Measurements from ENCODE around the gene ATG16L1.
A peak's percentile ranks its signal among the peaks of the same experiment; 100 is the strongest.

The ATG16L1 gene

GRCh38 chr2:233251306-233252116 lies at the start of gene ATG16L1:
Gene ATG16L1, plus strand, starts transcription at chr2:233251673. Its CDS starts 155 bp downstream, at chr2:233251828.
- Histone ChIP-seq H3K27me3 (ENCODE audit: control insufficient read depth, insufficient read depth, low read length) (no peaks in the 10 kb centered on the region), H3K4me3 (ENCODE audit: low read depth, low read length) (peak within 1 kb of the TSS; percentile 71), H3K9ac (peak within 1 kb of the TSS; percentile 73), H3K27ac (peak within 1 kb of the TSS; percentile 86), H3K36me3 (ENCODE audit: control insufficient read depth, insufficient read depth, low read length) (no peaks in the 10 kb centered on the region), H3K4me2 (ENCODE audit: low read length) (peak within 1 kb of the TSS; percentile 84), H3K79me2 (peaks cover 6% of the 10 kb centered on the region), H3K9me3 (ENCODE audit: control insufficient read depth, low read length) (no peaks in the 10 kb centered on the region), H3K4me1 (peaks cover 3% of the 10 kb centered on the region), H2AFZ (peak within 1 kb of the TSS; percentile 98)
- peak; percentile 98 for TF ChIP-seq CTCF (IDR thresholded peaks at IDR 0.05)

GRCh38 chr2:233202531-233202944 lies 48.9 kb upstream of the ATG16L1 start:
- no peaks in the 10 kb centered on the region for H3K79me2 ChIP-seq
- no peak overlapping the region for H3K4me3 ChIP-seq (ENCODE audit: low read depth, low read length)
- H3K4me2 ChIP-seq (ENCODE audit: low read length), result no peak overlapping the region
- no peak overlapping the region for H3K27ac ChIP-seq
- H3K9ac ChIP-seq, result no peak overlapping the region
- H3K4me1 ChIP-seq, result no peaks in the 10 kb centered on the region
- no peaks in the 10 kb centered on the region for H3K27me3 ChIP-seq (ENCODE audit: control insufficient read depth, insufficient read depth, low read length)
- H3K9me3 ChIP-seq (ENCODE audit: control insufficient read depth, low read length), result no peaks in the 10 kb centered on the region
- no peaks in the 10 kb centered on the region for H3K36me3 ChIP-seq (ENCODE audit: control insufficient read depth, insufficient read depth, low read length)
- TF ChIP-seq CTCF (IDR thresholded peaks at IDR 0.05), result no peak
- H2AFZ ChIP-seq, result no peak overlapping the region

GRCh38 chr2:233203060-233203459 lies 48.4 kb upstream of the ATG16L1 start:
- Histone ChIP-seq H3K9me3 (ENCODE audit: control insufficient read depth, low read length) (no peaks in the 10 kb centered on the region), H3K4me3 (ENCODE audit: low read depth, low read length) (no peak overlapping the region), H3K27ac (no peak overlapping the region), H3K27me3 (ENCODE audit: control insufficient read depth, insufficient read depth, low read length) (no peaks in the 10 kb centered on the region), H2AFZ (no peak overlapping the region), H3K4me1 (no peaks in the 10 kb centered on the region), H3K9ac (no peak overlapping the region), H3K79me2 (no peaks in the 10 kb centered on the region), H3K4me2 (ENCODE audit: low read length) (no peak overlapping the region), H3K36me3 (ENCODE audit: control insufficient read depth, insufficient read depth, low read length) (no peaks in the 10 kb centered on the region)
- TF ChIP-seq CTCF (IDR thresholded peaks at IDR 0.05), result no peak

- no peak for TF ChIP-seq CTCF (IDR thresholded peaks at IDR 0.05)
- Histone ChIP-seq H3K79me2 (no peaks in the 10 kb centered on the region), H3K36me3 (ENCODE audit: control insufficient read depth, insufficient read depth, low read length) (no peaks in the 10 kb centered on the region)
Measured at GRCh38 chr2:233204286-233204936, 47.1 kb upstream of the ATG16L1 start.

More at GRCh38 chr2:233204286-233204936, 47.1 kb upstream of the ATG16L1 start:
- Histone ChIP-seq H3K9me3 (ENCODE audit: control insufficient read depth, low read length) (no peaks in the 10 kb centered on the region), H3K4me2 (ENCODE audit: low read length) (no peak overlapping the region), H3K4me3 (ENCODE audit: low read depth, low read length) (no peak overlapping the region), H3K9ac (no peak overlapping the region), H2AFZ (no peak overlapping the region), H3K4me1 (no peaks in the 10 kb centered on the region), H3K27me3 (ENCODE audit: control insufficient read depth, insufficient read depth, low read length) (no peaks in the 10 kb centered on the region), H3K27ac (no peak overlapping the region)

Data from parathyroid adenoma (tissue), 2 donors.